SK-N-SH (cell line): ENCODE measurements around the gene EPHA5. TPM values are rescaled to one million over a fixed set of nuclear protein-coding genes. Genes with fewer than 3 reads are reported as not detected.

ENCODE experiments used
- CTCF ChIA-PET: fragments of 300-600, 350-600 bp; formaldehyde crosslinking; extraction: SDS; loops from one replicate; lab custom pipeline; 2021; lab: Yijun Ruan, JAX
- POLR2A ChIA-PET: fragments of 350-600 bp; sonication (Branson Sonifier 250); formaldehyde crosslinking; extraction: SDS; loops from one replicate; lab custom pipeline; 2020; ENCODE audit warnings: antibody characterized with exemption, inconsistent platforms; lab: Yijun Ruan, JAX
- DNase-seq: peaks from one replicate; pipeline ENCODE4 v3.0.0; 2012
- H2AFZ ChIP-seq: fragments of 200-600 bp; sonication (generic); 2 replicates; pipeline ENCODE4 v1.8.1; 2016; ENCODE audit warnings: antibody characterized with exemption, mild to moderate bottlenecking, low read depth
- H3F3A ChIP-seq: fragments of 200-600 bp; sonication (generic); replicated peaks from 2 replicates; pipeline ENCODE3; 2016; ENCODE audit warnings: antibody characterized with exemption, mild to moderate bottlenecking; ENCODE audit not compliant: insufficient read depth
- H3K27ac ChIP-seq, 2 experiments: fragments of 200-500 bp in 1 of 2; fragments of 200-600 bp in 1 of 2; sonication (Bioruptor generic) in 1 of 2; sonication (generic), shearing (Covaris generic) in 1 of 2; 2 replicates each; pipeline versions ENCODE4 v1.5.1 to v1.6.1; 2014 to 2016; ENCODE audit warnings: low read depth in 2 of 2, inconsistent platforms in 1 of 2, low read length in 1 of 2, mild to moderate bottlenecking in 1 of 2, mixed read lengths in 1 of 2
- H3K27me3 ChIP-seq: fragments of 200-600 bp; sonication (generic), shearing (Covaris generic); 2 replicates; pipeline ENCODE4 v1.6.1; 2016; ENCODE audit warnings: mixed run types; ENCODE audit not compliant: insufficient read depth
- H3K36me3 ChIP-seq, 2 experiments: fragments of 200-500 bp in 1 of 2; fragments of 200-600 bp in 1 of 2; sonication (Bioruptor generic) in 1 of 2; sonication (generic) in 1 of 2; replicated peaks in 1 of 2; 2 replicates each; pipeline versions ENCODE3 to v1.5.1; 2014 to 2016; ENCODE audit warnings: low read length in 1 of 2, mild to moderate bottlenecking in 1 of 2; ENCODE audit not compliant: insufficient read depth in 2 of 2, control insufficient read depth in 1 of 2
- H3K4me1 ChIP-seq, 2 experiments: fragments of 200-500 bp in 1 of 2; fragments of 200-600 bp in 1 of 2; sonication (Bioruptor generic) in 1 of 2; sonication (generic), shearing (Covaris generic) in 1 of 2; 2 replicates each; pipeline versions ENCODE4 v1.5.1 to v1.6.1; 2014 to 2016; ENCODE audit warnings: low read depth in 1 of 2, low read length in 1 of 2, mixed run types in 1 of 2; ENCODE audit not compliant: insufficient read depth in 2 of 2, control insufficient read depth in 1 of 2
- H3K4me2 ChIP-seq: fragments of 200-600 bp; sonication (generic), shearing (Covaris generic); 2 replicates; pipeline ENCODE4 v1.6.1; 2017; ENCODE audit warnings: mixed run types
- H3K4me3 ChIP-seq, 2 experiments: fragments of 200-500 bp in 1 of 2; fragments of 200-600 bp in 1 of 2; sonication (Bioruptor generic) in 1 of 2; sonication (generic), shearing (Covaris generic) in 1 of 2; 2 replicates each; pipeline versions ENCODE4 v1.5.1 to v1.8.1; 2014 to 2016; ENCODE audit warnings: low read depth in 2 of 2, inconsistent platforms in 1 of 2, low read length in 1 of 2, mild to moderate bottlenecking in 1 of 2, mixed read lengths in 1 of 2, moderate library complexity in 1 of 2
- H3K79me2 ChIP-seq: fragments of 200-600 bp; sonication (generic); 2 replicates; pipeline ENCODE4 v1.8.1; 2017; ENCODE audit warnings: mild to moderate bottlenecking; ENCODE audit not compliant: insufficient read depth
- H3K9ac ChIP-seq: fragments of 200-600 bp; sonication (generic); 2 replicates; pipeline ENCODE4 v1.6.1; 2017; ENCODE audit warnings: mixed run types
- H3K9me2 ChIP-seq: fragments of 200-600 bp; sonication (generic); 2 replicates; pipeline ENCODE4 v1.6.1; 2017; ENCODE audit warnings: mixed run types
- H3K9me3 ChIP-seq: fragments of 200-600 bp; sonication (generic); 2 replicates; pipeline ENCODE4 v1.6.1; 2017; ENCODE audit warnings: mixed run types, mild to moderate bottlenecking, moderate library complexity
- H4K20me1 ChIP-seq: fragments of 200-600 bp; sonication (generic); 2 replicates; pipeline ENCODE4 v1.6.1; 2017; ENCODE audit warnings: mild to moderate bottlenecking, mixed run types; ENCODE audit not compliant: insufficient read depth
- CHD2 ChIP-seq: fragments of 150-350 bp; IDR thresholded peaks from 2 replicates; pipeline ENCODE4 v1.6.1; 2018; ENCODE audit warnings: low read length; ENCODE audit not compliant: partially characterized antibody
- ELF1 ChIP-seq: IDR thresholded peaks from 2 replicates; pipeline ENCODE4 v1.4.0; 2012
- EP300 ChIP-seq, 2 experiments: IDR thresholded peaks; 2 replicates each; pipeline versions ENCODE4 v1.4.0 to v1.6.1; 2012; ENCODE audit warnings: borderline replicate concordance in 1 of 2, low read depth in 1 of 2, low read length in 1 of 2
- EZH2phosphoT487 ChIP-seq: fragments of 200-600 bp; sonication (generic); IDR thresholded peaks from 2 replicates; pipeline ENCODE4 v1.6.1; 2017; ENCODE audit warnings: low read depth, mixed run types, mild to moderate bottlenecking, antibody characterized with exemption, moderate library complexity, borderline replicate concordance
- FOSL2 ChIP-seq: IDR thresholded peaks from 2 replicates; pipeline ENCODE4 v1.4.0; 2012; ENCODE audit warnings: low read depth, mild to moderate bottlenecking, moderate library complexity, borderline replicate concordance
- FOXJ3 ChIP-seq: sonication (generic); formaldehyde crosslinking; IDR thresholded peaks from 2 replicates; pipeline ENCODE4 v1.5.1; 2020; ENCODE audit warnings: mild to moderate bottlenecking, missing genetic modification reagents
- FOXM1 ChIP-seq: IDR thresholded peaks from 2 replicates; pipeline ENCODE4 v1.4.0; 2012; ENCODE audit warnings: low read depth, mild to moderate bottlenecking
- GABPA ChIP-seq: IDR thresholded peaks from 2 replicates; pipeline ENCODE4 v1.4.0; 2012; ENCODE audit warnings: low read depth, mild to moderate bottlenecking
- MEF2A ChIP-seq: IDR thresholded peaks from 2 replicates; pipeline ENCODE4 v1.4.0; 2012; ENCODE audit warnings: low read depth, borderline replicate concordance
- MXI1 ChIP-seq: IDR thresholded peaks from 2 replicates; pipeline ENCODE4 v1.6.1; 2012; ENCODE audit warnings: mild to moderate bottlenecking, low read depth, low read length, improper control_type of control experiment
- NFIC ChIP-seq: IDR thresholded peaks from 2 replicates; pipeline ENCODE4 v1.4.0; 2012; ENCODE audit warnings: borderline replicate concordance
- POLR2AphosphoS5 ChIP-seq: IDR thresholded peaks from 2 replicates; pipeline ENCODE4 v1.6.1; 2012; ENCODE audit warnings: low read depth, low read length
- RAD21 ChIP-seq: IDR thresholded peaks from 2 replicates; pipeline ENCODE4 v1.6.1; 2012; ENCODE audit warnings: mild to moderate bottlenecking, low read length
- RCOR1 ChIP-seq: fragments of 150-350 bp; IDR thresholded peaks from 2 replicates; pipeline ENCODE4 v1.6.1; 2017; ENCODE audit warnings: antibody characterized with exemption, low read length
- RXRA ChIP-seq: IDR thresholded peaks from 2 replicates; pipeline ENCODE4 v1.4.0; 2012; ENCODE audit warnings: low read depth, mild to moderate bottlenecking, borderline replicate concordance
- SIN3A ChIP-seq: IDR thresholded peaks from 2 replicates; pipeline ENCODE4 v1.6.1; 2012; ENCODE audit warnings: low read depth, mild to moderate bottlenecking, low read length, moderate library complexity, borderline replicate concordance
- TAF1 ChIP-seq: IDR thresholded peaks from 2 replicates; pipeline ENCODE4 v1.6.1; 2012; ENCODE audit warnings: low read depth, mild to moderate bottlenecking, low read length, moderate library complexity, borderline replicate concordance
- TCF12 ChIP-seq: IDR thresholded peaks from 2 replicates; pipeline ENCODE4 v1.4.0; 2012
- YY1 ChIP-seq: IDR thresholded peaks from 2 replicates; pipeline ENCODE4 v1.4.0; 2012; ENCODE audit warnings: low read depth, mild to moderate bottlenecking
- whole genome bisulfite sequencing: methylation state at CpG from one replicate; pipeline ENCODE4 v1.1.6; 2017; ENCODE audit warnings: low lambda C conversion rate; 5-methylcytosine and 5-hydroxymethylcytosine counted together
- polyA plus RNA-seq, 3 experiments: library from polyadenylated mRNA; depleted of rRNA; stranded (reverse); fragments of >200 nt; gene quantifications; 2 replicates each; pipeline ENCODE4 v1.2.3, GENCODE V29; 2012
- TF ChIP-seq, protein P1 (sequence below): IDR thresholded peaks from 2 replicates; pipeline ENCODE4 v1.4.0; 2012; ENCODE audit warnings: low read depth
- TF ChIP-seq, protein P2 (sequence below): fragments of 200-600 bp; sonication (generic); IDR thresholded peaks from 2 replicates; pipeline ENCODE4 v1.6.1; 2017; ENCODE audit warnings: antibody characterized with exemption, mild to moderate bottlenecking, moderate library complexity
- TF ChIP-seq, protein P3 (sequence below): fragments of 150-350 bp; IDR thresholded peaks from 2 replicates; pipeline ENCODE4 v1.6.1; 2017; ENCODE audit warnings: antibody characterized with exemption, low read length, low read depth, borderline replicate concordance
- TF ChIP-seq, protein P4 (sequence below): IDR thresholded peaks from 2 replicates; pipeline ENCODE4 v1.4.0; 2012; ENCODE audit warnings: low read depth, borderline replicate concordance
- TF ChIP-seq, protein P5 (sequence below): fragments of 150-350 bp; IDR thresholded peaks from 2 replicates; pipeline ENCODE4 v1.6.1; 2016; ENCODE audit warnings: mild to moderate bottlenecking, low read depth, low read length

The EPHA5 gene
- polyA plus RNA-seq, 1 of the 3 experiments (the other 2 are of a cell fraction) = not detected

DNA sequence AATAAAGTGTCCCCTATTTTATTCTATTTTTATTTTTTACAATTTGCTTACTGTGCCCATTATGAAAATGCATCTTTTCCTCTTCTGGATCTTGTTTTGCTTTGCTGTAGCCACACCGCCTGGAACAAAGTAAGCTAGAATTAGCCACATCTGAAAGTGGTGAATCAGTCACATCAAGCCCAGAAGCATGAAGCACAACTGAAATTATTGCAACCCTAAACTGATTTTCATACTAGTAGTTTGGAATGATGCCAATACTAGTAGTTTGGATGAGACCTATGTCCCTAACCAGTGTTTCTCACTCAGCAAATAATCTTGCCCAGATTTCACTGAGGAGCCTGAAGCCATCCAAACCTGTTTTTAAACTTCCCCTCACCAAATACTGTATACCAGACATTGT is 303.0 kb downstream of the EPHA5 start:
- TF ChIP-seq YY1 = no peak
- TF ChIP-seq RXRA = no peak
- TF ChIP-seq GABPA = no peak
- TF ChIP-seq POLR2AphosphoS5 = no peak
- TF ChIP-seq EZH2phosphoT487 = no peak
- TF ChIP-seq TAF1 = no peak
- no peak for TF ChIP-seq FOXM1
- no peak for TF ChIP-seq FOSL2
- TF ChIP-seq EP300 (IDR thresholded peaks at IDR 0.05; ENCODE audit: borderline replicate concordance in 1 of 2, low read depth in 1 of 2, low read length in 1 of 2) = no peak
- no peak for TF ChIP-seq MXI1
- TF ChIP-seq RAD21 = no peak
- TF ChIP-seq SIN3A = no peak
- no peak for TF ChIP-seq RCOR1
- no peak for TF ChIP-seq ELF1
- no peak for TF ChIP-seq FOXJ3
- TF ChIP-seq, protein P1, sequence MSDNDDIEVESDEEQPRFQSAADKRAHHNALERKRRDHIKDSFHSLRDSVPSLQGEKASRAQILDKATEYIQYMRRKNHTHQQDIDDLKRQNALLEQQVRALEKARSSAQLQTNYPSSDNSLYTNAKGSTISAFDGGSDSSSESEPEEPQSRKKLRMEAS = no peak
- no peak for TF ChIP-seq TCF12
- TF ChIP-seq NFIC = no peak
- TF ChIP-seq, protein P2, sequence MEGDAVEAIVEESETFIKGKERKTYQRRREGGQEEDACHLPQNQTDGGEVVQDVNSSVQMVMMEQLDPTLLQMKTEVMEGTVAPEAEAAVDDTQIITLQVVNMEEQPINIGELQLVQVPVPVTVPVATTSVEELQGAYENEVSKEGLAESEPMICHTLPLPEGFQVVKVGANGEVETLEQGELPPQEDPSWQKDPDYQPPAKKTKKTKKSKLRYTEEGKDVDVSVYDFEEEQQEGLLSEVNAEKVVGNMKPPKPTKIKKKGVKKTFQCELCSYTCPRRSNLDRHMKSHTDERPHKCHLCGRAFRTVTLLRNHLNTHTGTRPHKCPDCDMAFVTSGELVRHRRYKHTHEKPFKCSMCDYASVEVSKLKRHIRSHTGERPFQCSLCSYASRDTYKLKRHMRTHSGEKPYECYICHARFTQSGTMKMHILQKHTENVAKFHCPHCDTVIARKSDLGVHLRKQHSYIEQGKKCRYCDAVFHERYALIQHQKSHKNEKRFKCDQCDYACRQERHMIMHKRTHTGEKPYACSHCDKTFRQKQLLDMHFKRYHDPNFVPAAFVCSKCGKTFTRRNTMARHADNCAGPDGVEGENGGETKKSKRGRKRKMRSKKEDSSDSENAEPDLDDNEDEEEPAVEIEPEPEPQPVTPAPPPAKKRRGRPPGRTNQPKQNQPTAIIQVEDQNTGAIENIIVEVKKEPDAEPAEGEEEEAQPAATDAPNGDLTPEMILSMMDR = no peak
- no peak for TF ChIP-seq MEF2A
- 8% methylated on average over 1 of the region's 1 CpG for WGBS

DNA sequence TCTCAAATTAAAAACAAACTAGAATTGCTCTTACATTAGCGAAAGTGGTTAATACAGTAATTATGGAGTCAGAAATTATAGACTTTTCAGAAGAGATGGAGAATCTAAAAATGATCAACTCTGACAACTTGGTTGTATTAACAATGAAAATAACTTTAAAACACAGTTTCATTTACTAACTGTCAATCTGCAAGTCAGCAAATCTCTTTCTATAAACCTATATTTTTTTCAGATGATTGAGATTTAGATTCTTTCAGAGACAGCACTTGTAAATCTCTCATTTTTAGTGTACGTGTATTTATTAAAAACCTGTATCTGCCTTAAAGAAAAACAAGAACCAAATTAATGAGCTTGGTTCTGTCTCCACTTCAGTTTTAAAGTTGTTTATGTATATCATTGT is 311.4 kb downstream of the EPHA5 start:
- WGBS = 14% methylated on average over 2 of the region's 2 CpGs
- TF ChIP-seq, protein P3, sequence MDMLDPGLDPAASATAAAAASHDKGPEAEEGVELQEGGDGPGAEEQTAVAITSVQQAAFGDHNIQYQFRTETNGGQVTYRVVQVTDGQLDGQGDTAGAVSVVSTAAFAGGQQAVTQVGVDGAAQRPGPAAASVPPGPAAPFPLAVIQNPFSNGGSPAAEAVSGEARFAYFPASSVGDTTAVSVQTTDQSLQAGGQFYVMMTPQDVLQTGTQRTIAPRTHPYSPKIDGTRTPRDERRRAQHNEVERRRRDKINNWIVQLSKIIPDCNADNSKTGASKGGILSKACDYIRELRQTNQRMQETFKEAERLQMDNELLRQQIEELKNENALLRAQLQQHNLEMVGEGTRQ = no peak
- TF ChIP-seq YY1 (no peak), MXI1 (no peak), CHD2 (no peak), FOSL2 (no peak), SIN3A (no peak), GABPA (no peak), EP300 (IDR thresholded peaks at IDR 0.05; ENCODE audit: borderline replicate concordance in 1 of 2, low read depth in 1 of 2, low read length in 1 of 2) (no peak), FOXJ3 (no peak)
- TF ChIP-seq, protein P4, sequence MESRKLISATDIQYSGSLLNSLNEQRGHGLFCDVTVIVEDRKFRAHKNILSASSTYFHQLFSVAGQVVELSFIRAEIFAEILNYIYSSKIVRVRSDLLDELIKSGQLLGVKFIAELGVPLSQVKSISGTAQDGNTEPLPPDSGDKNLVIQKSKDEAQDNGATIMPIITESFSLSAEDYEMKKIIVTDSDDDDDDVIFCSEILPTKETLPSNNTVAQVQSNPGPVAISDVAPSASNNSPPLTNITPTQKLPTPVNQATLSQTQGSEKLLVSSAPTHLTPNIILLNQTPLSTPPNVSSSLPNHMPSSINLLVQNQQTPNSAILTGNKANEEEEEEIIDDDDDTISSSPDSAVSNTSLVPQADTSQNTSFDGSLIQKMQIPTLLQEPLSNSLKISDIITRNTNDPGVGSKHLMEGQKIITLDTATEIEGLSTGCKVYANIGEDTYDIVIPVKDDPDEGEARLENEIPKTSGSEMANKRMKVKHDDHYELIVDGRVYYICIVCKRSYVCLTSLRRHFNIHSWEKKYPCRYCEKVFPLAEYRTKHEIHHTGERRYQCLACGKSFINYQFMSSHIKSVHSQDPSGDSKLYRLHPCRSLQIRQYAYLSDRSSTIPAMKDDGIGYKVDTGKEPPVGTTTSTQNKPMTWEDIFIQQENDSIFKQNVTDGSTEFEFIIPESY = no peak
- TF ChIP-seq, protein P5, sequence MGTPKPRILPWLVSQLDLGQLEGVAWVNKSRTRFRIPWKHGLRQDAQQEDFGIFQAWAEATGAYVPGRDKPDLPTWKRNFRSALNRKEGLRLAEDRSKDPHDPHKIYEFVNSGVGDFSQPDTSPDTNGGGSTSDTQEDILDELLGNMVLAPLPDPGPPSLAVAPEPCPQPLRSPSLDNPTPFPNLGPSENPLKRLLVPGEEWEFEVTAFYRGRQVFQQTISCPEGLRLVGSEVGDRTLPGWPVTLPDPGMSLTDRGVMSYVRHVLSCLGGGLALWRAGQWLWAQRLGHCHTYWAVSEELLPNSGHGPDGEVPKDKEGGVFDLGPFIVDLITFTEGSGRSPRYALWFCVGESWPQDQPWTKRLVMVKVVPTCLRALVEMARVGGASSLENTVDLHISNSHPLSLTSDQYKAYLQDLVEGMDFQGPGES = no peak

More for the DNA sequence above, 303.0 kb downstream of the EPHA5 start:
- Histone ChIP-seq H2AFZ (no peak overlapping the region), H3K4me3 (no peak overlapping the region), H3K4me1 (no peaks in the 10 kb centered on the region), H3K9me3 (no peaks in the 10 kb centered on the region), H3F3A (no peaks in the 10 kb centered on the region), H3K9ac (no peak overlapping the region), H3K4me2 (no peak overlapping the region), H3K27ac (no peak overlapping the region), H3K36me3 (no peaks in the 10 kb centered on the region), H3K9me2 (no peaks in the 10 kb centered on the region), H4K20me1 (no peaks in the 10 kb centered on the region), H3K27me3 (no peaks in the 10 kb centered on the region; the same call in none of the 2 replicates), H3K79me2 (no peaks in the 10 kb centered on the region)
- ChIA-PET CTCF (no interaction called here), POLR2A (no interaction called here)
- no peak for DNase-seq

More for the DNA sequence above, 311.4 kb downstream of the EPHA5 start:
- Histone ChIP-seq H3K27ac (no peak overlapping the region), H3K9me2 (no peaks in the 10 kb centered on the region), H3K4me3 (no peak overlapping the region), H2AFZ (no peak overlapping the region), H3K36me3 (no peaks in the 10 kb centered on the region), H3K4me2 (no peak overlapping the region), H4K20me1 (no peaks in the 10 kb centered on the region), H3F3A (no peaks in the 10 kb centered on the region), H3K4me1 (no peaks in the 10 kb centered on the region), H3K9ac (no peak overlapping the region), H3K79me2 (no peaks in the 10 kb centered on the region), H3K9me3 (no peaks in the 10 kb centered on the region), H3K27me3 (no peaks in the 10 kb centered on the region)
- ChIA-PET CTCF (no interaction called here), POLR2A (no interaction called here)
- no peak for DNase-seq
